ENCODE data around the gene C13orf46. TPM values are rescaled to one million over a fixed set of nuclear protein-coding genes. Genes with fewer than 3 reads are reported as not detected.

The C13orf46 gene
- total and polyA plus RNA-seq, 4 donors = 0.10 to 0.17 TPM; not detected in 2

- H3K27ac ChIP-seq (ENCODE audit: low read depth in 1 of 2, low read length in 2 of 2) = no peak overlapping the region
- H3K9me3 ChIP-seq (ENCODE audit: control insufficient read depth in 4 of 4, low read length in 3 of 4) = no peaks in the 10 kb centered on the region
- no peaks in the 10 kb centered on the region for H3K27me3 ChIP-seq (ENCODE audit: control insufficient read depth in 4 of 4, insufficient read depth in 4 of 4, low read length in 3 of 4)
- H3K9ac ChIP-seq (ENCODE audit: low read depth in 1 of 2, low read length in 2 of 2) = no peak overlapping the region
- DNase-seq (ENCODE audit: low spot score) = no peak
- H3K36me3 ChIP-seq (ENCODE audit: control insufficient read depth in 4 of 4, insufficient read depth in 3 of 4, low read depth in 1 of 4, low read length in 3 of 4) = peaks cover 0 to 5% (median 1%) of the 10 kb centered on the region in 4 donors
- no peaks in the 10 kb centered on the region for H3K4me1 ChIP-seq (ENCODE audit: control insufficient read depth in 4 of 4, insufficient read depth in 4 of 4, low read length in 3 of 4)
- WGBS = 91% methylated on average over 23 of the region's 23 CpGs
- H3K4me3 ChIP-seq (ENCODE audit: low read depth in 1 of 3, low read length in 3 of 3) = no peak overlapping the region
- TF ChIP-seq TAF1 (conservative IDR thresholded peaks at IDR 0.05) (no peak), HNF4G (IDR thresholded peaks at IDR 0.05) (no peak), EGR1 (IDR thresholded peaks at IDR 0.05; ENCODE audit: low read depth in 2 of 2) (no peak), ZBTB33 (IDR thresholded peaks at IDR 0.05) (no peak), YY1 (IDR thresholded peaks at IDR 0.05) (no peak), FOXA2 (IDR thresholded peaks at IDR 0.05) (no peak)
Measured at GRCh38 chr13:114017966-114018365, 44.1 kb upstream of the C13orf46 start.

- Histone ChIP-seq H3K9me3 (ENCODE audit: control insufficient read depth in 4 of 4, low read length in 3 of 4) (no peaks in the 10 kb centered on the region), H3K4me3 (ENCODE audit: low read depth in 1 of 3, low read length in 3 of 3) (no peak overlapping the region), H3K4me1 (ENCODE audit: control insufficient read depth in 4 of 4, insufficient read depth in 4 of 4, low read length in 3 of 4) (no peaks in the 10 kb centered on the region), H3K9ac (ENCODE audit: low read depth in 1 of 2, low read length in 2 of 2) (no peak overlapping the region), H3K27me3 (ENCODE audit: control insufficient read depth in 4 of 4, insufficient read depth in 4 of 4, low read length in 3 of 4) (no peaks in the 10 kb centered on the region), H3K36me3 (ENCODE audit: control insufficient read depth in 4 of 4, insufficient read depth in 3 of 4, low read depth in 1 of 4, low read length in 3 of 4) (peaks cover 0 to 4% (median 1%) of the 10 kb centered on the region in 4 donors), H3K27ac (ENCODE audit: low read depth in 1 of 2, low read length in 2 of 2) (no peak overlapping the region)
- no peak for DNase-seq (ENCODE audit: low spot score)
- TF ChIP-seq HNF4A (conservative IDR thresholded peaks at IDR 0.05) = no peak
- no peak for TF ChIP-seq JUND (IDR thresholded peaks at IDR 0.05)
- TF ChIP-seq RAD21 (IDR thresholded peaks at IDR 0.05) = no peak
- no peak for TF ChIP-seq HNF4G (IDR thresholded peaks at IDR 0.05)
- TF ChIP-seq REST (IDR thresholded peaks at IDR 0.05) = no peak
- no peak for TF ChIP-seq SP1 (IDR thresholded peaks at IDR 0.05)
- no peak for TF ChIP-seq FOXA1 (IDR thresholded peaks at IDR 0.05)
- no peak for TF ChIP-seq YY1 (IDR thresholded peaks at IDR 0.05)
- TF ChIP-seq GABPA (IDR thresholded peaks at IDR 0.05 in 1 of 2, conservative IDR thresholded peaks at IDR 0.05 in 1 of 2) = no peak
- TF ChIP-seq ZBTB33 (IDR thresholded peaks at IDR 0.05) = no peak
- TF ChIP-seq TAF1 (conservative IDR thresholded peaks at IDR 0.05) = no peak
- no peak for TF ChIP-seq RXRA (IDR thresholded peaks at IDR 0.05)
- no peak for TF ChIP-seq CTCF (IDR thresholded peaks at IDR 0.05; ENCODE audit: low read depth, low read length, missing input control)
- no peak for TF ChIP-seq ATF3 (IDR thresholded peaks at IDR 0.05)
- TF ChIP-seq EGR1 (IDR thresholded peaks at IDR 0.05; ENCODE audit: low read depth in 2 of 2) = no peak
- no peak for TF ChIP-seq MAX (IDR thresholded peaks at IDR 0.05)
- TF ChIP-seq NR2F2 (IDR thresholded peaks at IDR 0.05) = no peak
- TF ChIP-seq FOXA2 (IDR thresholded peaks at IDR 0.05) = no peak
- WGBS = 84% methylated on average over 29 of the region's 29 CpGs
Measured at GRCh38 chr13:114017028-114017630, 43.3 kb upstream of the C13orf46 start.
